ENCODE results near the gene BTNL3. TPM values are rescaled to one million over a fixed set of nuclear protein-coding genes. Genes with fewer than 3 reads are reported as not detected.
A peak's percentile ranks its signal among the peaks of the same experiment; 100 is the strongest.

Gene BTNL3
- total and polyA plus RNA-seq, 8 donors = 0.31 to 10.5 (median 0.60) TPM; not detected in 2

- H3K27me3 ChIP-seq = peaks cover 0 to 64% (median 10%) of the 10 kb centered on the region in 3 donors
- H3K36me3 ChIP-seq = no peaks in the 10 kb centered on the region
- TF ChIP-seq POLR2AphosphoS5 (IDR thresholded peaks at IDR 0.05) (no peak), EP300 (IDR thresholded peaks at IDR 0.05) (no peak), POLR2A (IDR thresholded peaks at IDR 0.05) (no peak)
- TF ChIP-seq, protein P1, sequence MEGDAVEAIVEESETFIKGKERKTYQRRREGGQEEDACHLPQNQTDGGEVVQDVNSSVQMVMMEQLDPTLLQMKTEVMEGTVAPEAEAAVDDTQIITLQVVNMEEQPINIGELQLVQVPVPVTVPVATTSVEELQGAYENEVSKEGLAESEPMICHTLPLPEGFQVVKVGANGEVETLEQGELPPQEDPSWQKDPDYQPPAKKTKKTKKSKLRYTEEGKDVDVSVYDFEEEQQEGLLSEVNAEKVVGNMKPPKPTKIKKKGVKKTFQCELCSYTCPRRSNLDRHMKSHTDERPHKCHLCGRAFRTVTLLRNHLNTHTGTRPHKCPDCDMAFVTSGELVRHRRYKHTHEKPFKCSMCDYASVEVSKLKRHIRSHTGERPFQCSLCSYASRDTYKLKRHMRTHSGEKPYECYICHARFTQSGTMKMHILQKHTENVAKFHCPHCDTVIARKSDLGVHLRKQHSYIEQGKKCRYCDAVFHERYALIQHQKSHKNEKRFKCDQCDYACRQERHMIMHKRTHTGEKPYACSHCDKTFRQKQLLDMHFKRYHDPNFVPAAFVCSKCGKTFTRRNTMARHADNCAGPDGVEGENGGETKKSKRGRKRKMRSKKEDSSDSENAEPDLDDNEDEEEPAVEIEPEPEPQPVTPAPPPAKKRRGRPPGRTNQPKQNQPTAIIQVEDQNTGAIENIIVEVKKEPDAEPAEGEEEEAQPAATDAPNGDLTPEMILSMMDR (IDR thresholded peaks at IDR 0.05) = no peak
- peaks cover 0 to 12% (median 3%) of the 10 kb centered on the region in 4 donors for H3K9me3 ChIP-seq
- intact Hi-C loops (cut with DNase I; ENCODE audit: low total_unique reads) = no loop called here
- DNase-seq = no peak
- no peak overlapping the region for H3K27ac ChIP-seq
- no peaks in the 10 kb centered on the region for H3K4me1 ChIP-seq
- WGBS, 5 donors = 74 to 77% (median 76%) methylated on average over 18 to 20 of the region's 20 CpGs
- H3K4me3 ChIP-seq = no peak overlapping the region
Measured at GRCh38 chr5:181035991-181036815, 47.6 kb downstream of the BTNL3 start.

- TF ChIP-seq POLR2AphosphoS5 (IDR thresholded peaks at IDR 0.05) (no peak), POLR2A (IDR thresholded peaks at IDR 0.05) (no peak), EP300 (IDR thresholded peaks at IDR 0.05) (no peak)
- TF ChIP-seq, protein P1 (IDR thresholded peaks at IDR 0.05) = no peak
- Histone ChIP-seq H3K4me3 (no peak overlapping the region), H3K27me3 (peaks cover 0 to 62% (median 10%) of the 10 kb centered on the region in 3 donors), H3K36me3 (no peaks in the 10 kb centered on the region), H3K9me3 (peaks cover 0 to 12% (median 3%) of the 10 kb centered on the region in 4 donors), H3K27ac (no peak overlapping the region), H3K4me1 (no peaks in the 10 kb centered on the region)
- intact Hi-C loops (cut with DNase I; ENCODE audit: low total_unique reads) = no loop called here
- 80 to 87% (median 84%) methylated on average over 10 to 13 of the region's 13 CpGs; no CpG with 5 or more reads in 1 of the 5 donors for WGBS, 5 donors
- DNase-seq = no peak
Measured at GRCh38 chr5:181036816-181037364, 48.2 kb downstream of the BTNL3 start.

- WGBS, 5 donors = 63 to 100% (median 83%) methylated on average over 2 to 4 of the region's 4 CpGs
- Histone ChIP-seq H3K9me3 (peaks cover 0 to 8% (median under 1%) of the 10 kb centered on the region in 4 donors), H3K36me3 (no peaks in the 10 kb centered on the region), H3K27ac (no peak overlapping the region), H3K4me3 (no peak overlapping the region), H3K4me1 (no peaks in the 10 kb centered on the region), H3K27me3 (peaks cover 0 to 64% (median 13%) of the 10 kb centered on the region in 3 donors)
- intact Hi-C loops (cut with DNase I; ENCODE audit: low total_unique reads) = no loop called here
- TF ChIP-seq, protein P1 (IDR thresholded peaks at IDR 0.05) = no peak
- TF ChIP-seq EP300 (IDR thresholded peaks at IDR 0.05) = no peak
- peak in 2 of 3 donors; percentile 9 to 73 for TF ChIP-seq POLR2AphosphoS5 (IDR thresholded peaks at IDR 0.05)
- no peak for DNase-seq
Measured at GRCh38 chr5:181037365-181037861, 48.8 kb downstream of the BTNL3 start.

DNA sequence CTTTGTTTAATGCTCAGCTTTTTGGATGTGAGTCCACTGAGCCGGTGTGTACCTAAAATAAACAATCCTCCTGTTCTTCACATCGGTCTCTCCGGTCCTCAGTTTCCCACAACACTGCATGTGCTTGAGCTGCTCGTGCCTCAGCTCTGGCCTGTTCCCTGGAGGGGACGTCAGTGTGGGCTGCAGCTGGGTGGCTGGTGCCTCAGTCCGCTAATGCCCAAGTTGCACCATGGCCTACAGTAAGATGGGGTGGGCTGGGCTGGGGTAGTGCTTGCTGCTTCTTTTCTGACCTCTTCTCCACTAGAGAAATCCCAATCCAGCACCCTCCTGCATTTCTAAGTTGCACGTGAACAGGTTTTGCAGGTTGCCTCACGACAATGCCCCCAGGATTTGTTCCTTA lies 50.8 kb downstream of the BTNL3 start:
- WGBS, 5 donors = 41 to 52% (median 46%) methylated on average over 7 to 8 of the region's 8 CpGs
- DNase-seq = no peak
- Histone ChIP-seq H3K9me3 (no peaks in the 10 kb centered on the region), H3K4me3 (no peak overlapping the region), H3K36me3 (no peaks in the 10 kb centered on the region), H3K27ac (no peak overlapping the region), H3K4me1 (no peaks in the 10 kb centered on the region), H3K27me3 (peaks cover 0 to 77% (median 17%) of the 10 kb centered on the region in 3 donors)
- intact Hi-C loops (cut with DNase I; ENCODE audit: low total_unique reads) = no loop called here
- no peak for TF ChIP-seq POLR2AphosphoS5 (IDR thresholded peaks at IDR 0.05)
- TF ChIP-seq, protein P1 (IDR thresholded peaks at IDR 0.05) = no peak
- TF ChIP-seq POLR2A (IDR thresholded peaks at IDR 0.05) = no peak
- no peak for TF ChIP-seq EP300 (IDR thresholded peaks at IDR 0.05)

Data from stomach (tissue), 9 donors.